ENCODE results near the gene SP140.

GRCh38 chr2:230356084-230356483 is 130.5 kb downstream of the SP140 start:
- TF ChIP-seq YY1 (IDR thresholded peaks at IDR 0.05; ENCODE audit: insufficient read depth, insufficient read length) (no peak), ZNF274 (IDR thresholded peaks at IDR 0.05; ENCODE audit: low read depth, low read length) (no peak), SUZ12 (IDR thresholded peaks at IDR 0.05; ENCODE audit: extremely low read depth, insufficient read depth, insufficient read length) (no peak)

Measured in NT2/D1 (cell line).